ENCODE results near the gene RAP1GAP. TPM values are rescaled to one million over a fixed set of nuclear protein-coding genes. Genes with fewer than 3 reads are reported as not detected.

RAP1GAP gene
- total and polyA plus RNA-seq, 9 of the 15 experiments (the other 6 are each of a cell fraction or from before 2014, with no cell fraction given): 0.29 to 30.2 (median 19.2) TPM

GRCh38 chr1:21670059-21670881, 1.1 kb upstream of the RAP1GAP start (continued):
- TF ChIP-seq, protein P1, sequence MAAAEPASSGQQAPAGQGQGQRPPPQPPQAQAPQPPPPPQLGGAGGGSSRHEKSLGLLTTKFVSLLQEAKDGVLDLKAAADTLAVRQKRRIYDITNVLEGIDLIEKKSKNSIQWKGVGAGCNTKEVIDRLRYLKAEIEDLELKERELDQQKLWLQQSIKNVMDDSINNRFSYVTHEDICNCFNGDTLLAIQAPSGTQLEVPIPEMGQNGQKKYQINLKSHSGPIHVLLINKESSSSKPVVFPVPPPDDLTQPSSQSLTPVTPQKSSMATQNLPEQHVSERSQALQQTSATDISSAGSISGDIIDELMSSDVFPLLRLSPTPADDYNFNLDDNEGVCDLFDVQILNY (CRISPR knock-in tag; IDR thresholded peaks at IDR 0.05): peak; percentile 86; the same call in 1 of the 2 replicates
- TF ChIP-seq ARID2 (IDR thresholded peaks at IDR 0.05) (0 out of 2 replicates have a peak, but pooled peaks have one; percentile 2), CREB1 (IDR thresholded peaks at IDR 0.05) (0 out of 2 replicates have a peak, but pooled peaks have one; percentile 12), CREB1 (CRISPR knock-in tag; IDR thresholded peaks at IDR 0.05) (no peak; the same call in none of the 2 replicates), TEAD1 (CRISPR knock-in tag; IDR thresholded peaks at IDR 0.05) (peak in 1 of 2 experiments; percentile 32; a peak in 1 of 4 replicates), PML (IDR thresholded peaks at IDR 0.05; ENCODE audit: low read length) (0 out of 2 replicates have a peak, but pooled peaks have one; percentile 9), HINFP (tag; conservative IDR thresholded peaks at IDR 0.05; ENCODE audit: low read depth) (peak; percentile 33; the same call in 1 of the 2 replicates), HDAC2 (IDR thresholded peaks at IDR 0.05) (peak; percentile 11; the same call in 1 of the 2 replicates), BHLHE40 (IDR thresholded peaks at IDR 0.05; ENCODE audit: low read length) (0 out of 2 replicates have a peak, but pooled peaks have one; percentile 38), ZNF175 (CRISPR knock-in tag; IDR thresholded peaks at IDR 0.05; ENCODE audit: low read depth) (peak; percentile 51; the same call in 1 of the 2 replicates)
- TF ChIP-seq, protein P2, sequence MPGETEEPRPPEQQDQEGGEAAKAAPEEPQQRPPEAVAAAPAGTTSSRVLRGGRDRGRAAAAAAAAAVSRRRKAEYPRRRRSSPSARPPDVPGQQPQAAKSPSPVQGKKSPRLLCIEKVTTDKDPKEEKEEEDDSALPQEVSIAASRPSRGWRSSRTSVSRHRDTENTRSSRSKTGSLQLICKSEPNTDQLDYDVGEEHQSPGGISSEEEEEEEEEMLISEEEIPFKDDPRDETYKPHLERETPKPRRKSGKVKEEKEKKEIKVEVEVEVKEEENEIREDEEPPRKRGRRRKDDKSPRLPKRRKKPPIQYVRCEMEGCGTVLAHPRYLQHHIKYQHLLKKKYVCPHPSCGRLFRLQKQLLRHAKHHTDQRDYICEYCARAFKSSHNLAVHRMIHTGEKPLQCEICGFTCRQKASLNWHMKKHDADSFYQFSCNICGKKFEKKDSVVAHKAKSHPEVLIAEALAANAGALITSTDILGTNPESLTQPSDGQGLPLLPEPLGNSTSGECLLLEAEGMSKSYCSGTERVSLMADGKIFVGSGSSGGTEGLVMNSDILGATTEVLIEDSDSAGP (CRISPR knock-in tag; IDR thresholded peaks at IDR 0.05): 0 out of 2 replicates have a peak, but pooled peaks have one; percentile 57
- TF ChIP-seq, protein P3, sequence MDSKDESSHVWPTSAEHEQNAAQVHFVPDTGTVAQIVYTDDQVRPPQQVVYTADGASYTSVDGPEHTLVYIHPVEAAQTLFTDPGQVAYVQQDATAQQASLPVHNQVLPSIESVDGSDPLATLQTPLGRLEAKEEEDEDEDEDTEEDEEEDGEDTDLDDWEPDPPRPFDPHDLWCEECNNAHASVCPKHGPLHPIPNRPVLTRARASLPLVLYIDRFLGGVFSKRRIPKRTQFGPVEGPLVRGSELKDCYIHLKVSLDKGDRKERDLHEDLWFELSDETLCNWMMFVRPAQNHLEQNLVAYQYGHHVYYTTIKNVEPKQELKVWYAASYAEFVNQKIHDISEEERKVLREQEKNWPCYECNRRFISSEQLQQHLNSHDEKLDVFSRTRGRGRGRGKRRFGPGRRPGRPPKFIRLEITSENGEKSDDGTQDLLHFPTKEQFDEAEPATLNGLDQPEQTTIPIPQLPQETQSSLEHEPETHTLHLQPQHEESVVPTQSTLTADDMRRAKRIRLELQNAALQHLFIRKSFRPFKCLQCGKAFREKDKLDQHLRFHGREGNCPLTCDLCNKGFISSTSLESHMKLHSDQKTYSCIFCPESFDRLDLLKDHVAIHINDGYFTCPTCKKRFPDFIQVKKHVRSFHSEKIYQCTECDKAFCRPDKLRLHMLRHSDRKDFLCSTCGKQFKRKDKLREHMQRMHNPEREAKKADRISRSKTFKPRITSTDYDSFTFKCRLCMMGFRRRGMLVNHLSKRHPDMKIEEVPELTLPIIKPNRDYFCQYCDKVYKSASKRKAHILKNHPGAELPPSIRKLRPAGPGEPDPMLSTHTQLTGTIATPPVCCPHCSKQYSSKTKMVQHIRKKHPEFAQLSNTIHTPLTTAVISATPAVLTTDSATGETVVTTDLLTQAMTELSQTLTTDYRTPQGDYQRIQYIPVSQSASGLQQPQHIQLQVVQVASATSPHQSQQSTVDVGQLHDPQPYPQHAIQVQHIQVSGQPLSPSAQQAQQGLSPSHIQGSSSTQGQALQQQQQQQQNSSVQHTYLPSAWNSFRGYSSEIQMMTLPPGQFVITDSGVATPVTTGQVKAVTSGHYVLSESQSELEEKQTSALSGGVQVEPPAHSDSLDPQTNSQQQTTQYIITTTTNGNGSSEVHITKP (IDR thresholded peaks at IDR 0.05; ENCODE audit: partially characterized antibody): peak; percentile 4
- TF ChIP-seq, protein P4, sequence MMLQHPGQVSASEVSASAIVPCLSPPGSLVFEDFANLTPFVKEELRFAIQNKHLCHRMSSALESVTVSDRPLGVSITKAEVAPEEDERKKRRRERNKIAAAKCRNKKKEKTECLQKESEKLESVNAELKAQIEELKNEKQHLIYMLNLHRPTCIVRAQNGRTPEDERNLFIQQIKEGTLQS (IDR thresholded peaks at IDR 0.05): peak; percentile 44; the same call in 1 of the 2 replicates
- TF ChIP-seq, protein P4 (CRISPR knock-in tag; conservative IDR thresholded peaks at IDR 0.05): no peak
- TF ChIP-seq, protein P5, sequence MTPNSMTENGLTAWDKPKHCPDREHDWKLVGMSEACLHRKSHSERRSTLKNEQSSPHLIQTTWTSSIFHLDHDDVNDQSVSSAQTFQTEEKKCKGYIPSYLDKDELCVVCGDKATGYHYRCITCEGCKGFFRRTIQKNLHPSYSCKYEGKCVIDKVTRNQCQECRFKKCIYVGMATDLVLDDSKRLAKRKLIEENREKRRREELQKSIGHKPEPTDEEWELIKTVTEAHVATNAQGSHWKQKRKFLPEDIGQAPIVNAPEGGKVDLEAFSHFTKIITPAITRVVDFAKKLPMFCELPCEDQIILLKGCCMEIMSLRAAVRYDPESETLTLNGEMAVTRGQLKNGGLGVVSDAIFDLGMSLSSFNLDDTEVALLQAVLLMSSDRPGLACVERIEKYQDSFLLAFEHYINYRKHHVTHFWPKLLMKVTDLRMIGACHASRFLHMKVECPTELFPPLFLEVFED (CRISPR knock-in tag; conservative IDR thresholded peaks at IDR 0.05): 0 out of 2 replicates have a peak, but pooled peaks have one; percentile 12

All from K562 (cell line).